GM21360 (cell line): Measurements from ENCODE around the gene RILPL1.
"Not testable (repeated sequence)": the region's sequence is repeated elsewhere in the genome, so short reads cannot be mapped to it uniquely, and the experiment has no call there.

ENCODE experiments used
- ATAC-seq: cut with Tn5 transposase; IDR thresholded peaks from one replicate; pipeline ENCODE4 v1.9.1; 2021; ENCODE audit warnings: mild to moderate bottlenecking, moderate library complexity; ENCODE audit not compliant: unreplicated experiment

The RILPL1 gene

GRCh38 chr12:123533672-123534643 is at the start of gene RILPL1:
Gene RILPL1 (minus strand): TSS chr12:123533719. CDS start chr12:123533482, 237 bp downstream.
- peak; percentile 53 for ATAC-seq

- ATAC-seq = no peak
Observed at GRCh38 chr12:123580772-123581171, 47.3 kb upstream of the RILPL1 start.

- not testable (repeated sequence) for ATAC-seq
Observed at GRCh38 chr12:123578829-123579228, 45.3 kb upstream of the RILPL1 start.

GRCh38 chr12:123578243-123578642 is 44.7 kb upstream of the RILPL1 start:
- no peak for ATAC-seq

GRCh38 chr12:123576611-123577010 is 43.1 kb upstream of the RILPL1 start:
- ATAC-seq = no peak

GRCh38 chr12:123573870-123574269 is 40.4 kb upstream of the RILPL1 start:
- ATAC-seq = no peak

GRCh38 chr12:123572391-123572790 is 38.9 kb upstream of the RILPL1 start:
- no peak for ATAC-seq

- no peak for ATAC-seq
Observed at GRCh38 chr12:123571343-123571813, 37.9 kb upstream of the RILPL1 start.

- no peak for ATAC-seq
Observed at GRCh38 chr12:123559468-123559867, 25.9 kb upstream of the RILPL1 start.

- ATAC-seq = not testable (repeated sequence)
Observed at GRCh38 chr12:123558487-123558886, 25.0 kb upstream of the RILPL1 start.

GRCh38 chr12:123554843-123555242 is 21.3 kb upstream of the RILPL1 start:
- not testable (repeated sequence) for ATAC-seq

- not testable (repeated sequence) for ATAC-seq
Observed at GRCh38 chr12:123554136-123554535, 20.6 kb upstream of the RILPL1 start.

GRCh38 chr12:123550700-123551099 is 17.2 kb upstream of the RILPL1 start:
- no peak for ATAC-seq

GRCh38 chr12:123548107-123548506 is 14.6 kb upstream of the RILPL1 start:
- no peak for ATAC-seq

- no peak for ATAC-seq
Observed at GRCh38 chr12:123546281-123546680, 12.8 kb upstream of the RILPL1 start.

- ATAC-seq = no peak
Observed at GRCh38 chr12:123543541-123543940, 10.0 kb upstream of the RILPL1 start.

- ATAC-seq = no peak
Observed at GRCh38 chr12:123540899-123541662, 7.6 kb upstream of the RILPL1 start.

GRCh38 chr12:123535952-123536351 is 2.4 kb upstream of the RILPL1 start:
- not testable (repeated sequence) for ATAC-seq

- ATAC-seq = no peak
Observed at GRCh38 chr12:123532808-123533649, 490 bp downstream of the RILPL1 start.

GRCh38 chr12:123532019-123532418 is 1.5 kb downstream of the RILPL1 start:
- no peak for ATAC-seq

- no peak for ATAC-seq
Observed at GRCh38 chr12:123531091-123531490, 2.4 kb downstream of the RILPL1 start.
